GM18520 (cell line): Measurements from ENCODE around the gene MMP24.

Experiments
- ATAC-seq: cut with Tn5 transposase; IDR thresholded peaks from one replicate; pipeline ENCODE4 v1.9.1; 2021; ENCODE audit not compliant: unreplicated experiment

Gene MMP24

GRCh38 chr20:35277127-35277526 lies 50.6 kb downstream of the MMP24 start:
- no peak for ATAC-seq

DNA sequence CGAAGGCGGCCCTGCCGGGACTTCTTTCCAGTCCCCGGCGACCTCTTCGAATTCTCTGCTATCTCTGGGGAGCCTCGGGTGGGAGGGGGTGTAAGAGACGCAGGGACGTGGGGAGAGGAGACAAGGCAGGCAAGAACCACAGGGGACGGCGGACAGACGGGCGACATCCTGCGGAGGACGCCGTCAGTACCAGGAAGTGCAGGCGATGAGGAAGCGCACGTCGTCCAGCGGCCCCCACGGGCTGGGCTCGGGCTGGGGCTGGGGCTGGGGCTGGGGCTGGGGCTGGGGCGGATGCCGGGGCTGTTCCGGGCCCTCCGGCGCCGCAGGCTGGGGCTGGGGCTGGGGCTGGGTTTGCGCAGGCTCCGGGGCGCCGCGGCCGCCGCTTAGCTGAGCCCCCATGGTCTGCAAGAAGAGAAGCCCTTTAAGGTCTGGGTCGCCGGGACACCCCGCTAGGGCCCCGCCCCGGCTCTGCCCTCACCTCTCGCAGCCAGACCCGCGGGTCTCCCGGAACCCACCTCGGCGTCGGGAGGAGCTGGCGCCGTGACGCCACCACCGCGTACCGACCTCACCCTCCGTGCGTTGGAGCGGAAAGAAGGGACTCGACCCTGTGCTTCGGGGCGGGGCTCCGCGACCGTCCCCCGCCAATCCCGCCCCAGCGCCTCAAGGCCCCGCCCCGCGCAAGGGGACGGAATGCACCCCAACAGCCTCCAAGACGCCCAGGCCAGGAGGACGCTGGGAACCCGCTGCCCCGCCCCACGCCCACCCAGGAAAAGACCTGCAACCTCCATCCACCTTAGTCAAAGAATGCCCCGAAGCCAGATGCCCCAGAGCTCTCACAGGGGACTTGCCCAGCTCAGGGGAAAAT lies 51.3 kb downstream of the MMP24 start, which contains the start of gene MMP24OS:
TSS of gene MMP24OS (minus strand) at position 592 of the 865 bp plus-strand sequence. CDS start at position 399, 193 bp downstream.
- peak; percentile 71 for ATAC-seq

DNA sequence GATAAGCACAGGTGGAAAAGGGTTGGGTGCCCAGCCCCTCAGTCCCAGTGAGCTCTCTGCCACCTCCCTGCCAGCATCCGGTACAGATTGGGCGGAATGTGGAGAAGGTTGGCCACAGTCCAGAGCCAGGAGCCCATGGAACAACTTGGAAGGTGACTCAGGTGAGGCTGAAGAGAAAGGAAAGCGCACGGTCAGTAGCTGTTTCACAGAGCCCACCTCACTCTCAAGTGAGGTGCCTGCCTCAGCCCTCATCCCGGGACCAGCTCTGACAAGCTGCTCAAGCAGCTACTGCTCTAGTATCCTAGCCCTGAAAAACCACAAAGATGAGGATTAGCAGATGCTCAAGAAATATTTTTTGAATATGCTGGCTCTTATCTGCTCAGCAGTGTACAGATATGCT lies 52.5 kb downstream of the MMP24 start:
- ATAC-seq: no peak

DNA sequence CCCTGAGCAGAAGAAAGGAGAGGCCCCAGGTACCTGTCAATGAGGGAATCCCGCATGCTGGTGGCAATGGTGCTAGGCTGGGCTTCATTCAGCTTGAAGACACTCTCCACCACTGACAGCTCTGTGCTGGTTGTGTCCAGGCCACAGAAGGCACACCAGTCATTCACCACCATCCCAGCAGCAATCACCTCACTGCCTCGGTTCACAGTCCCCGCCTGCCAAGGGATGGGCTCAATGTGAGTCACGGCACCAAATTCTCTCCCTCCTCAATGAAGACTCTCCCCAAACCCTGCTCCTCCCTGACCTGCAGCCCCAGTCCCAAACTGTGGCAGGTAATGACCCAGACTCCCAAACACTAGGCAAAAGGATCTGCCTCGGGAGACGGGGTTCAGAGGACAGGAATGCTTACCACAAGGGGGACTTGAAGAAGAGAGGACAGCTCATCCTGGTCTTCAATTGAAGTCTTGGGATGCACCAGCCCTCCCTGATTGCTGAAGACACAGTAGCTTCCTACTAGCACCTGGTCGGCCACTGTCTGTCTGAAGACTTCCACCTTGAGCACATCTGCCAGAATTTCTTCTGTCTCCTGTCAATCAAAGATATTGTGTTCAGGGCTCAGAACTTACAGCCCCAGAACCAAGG lies 53.2 kb downstream of the MMP24 start:
- ATAC-seq: no peak

GRCh38 chr20:35280523-35280922 lies 54.0 kb downstream of the MMP24 start:
- no peak for ATAC-seq

DNA sequence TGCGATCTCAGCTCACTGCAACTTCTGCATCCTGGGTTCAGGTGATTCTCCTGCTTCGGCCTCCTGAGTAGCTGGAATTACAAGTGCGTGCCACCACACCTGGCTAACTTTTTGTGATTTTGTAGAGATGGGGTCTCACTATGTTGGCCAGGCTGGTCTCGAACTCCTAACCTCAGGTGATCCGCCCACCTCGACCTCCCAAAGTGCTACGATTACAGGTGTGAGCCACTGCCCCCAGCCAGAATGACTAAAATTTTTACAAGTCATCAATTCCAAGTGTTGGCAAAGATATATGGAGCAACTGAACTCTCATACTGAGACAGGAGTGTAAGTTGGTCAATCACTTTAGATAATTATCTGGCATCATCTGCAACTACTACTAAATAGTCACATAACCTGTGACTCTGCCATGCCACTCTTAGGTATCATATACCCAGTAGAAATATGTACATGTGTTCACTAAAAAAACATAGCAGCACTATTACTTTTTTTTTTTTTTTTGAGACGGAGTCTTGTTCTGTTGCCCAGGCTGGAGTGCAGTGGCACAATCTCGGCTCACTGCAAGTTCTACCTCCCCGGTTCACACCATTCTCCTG lies 55.1 kb downstream of the MMP24 start:
- no peak for ATAC-seq

GRCh38 chr20:35283441-35284266 lies 57.2 kb downstream of the MMP24 start:
- no peak for ATAC-seq

GRCh38 chr20:35284267-35284991 lies 57.9 kb downstream of the MMP24 start, which contains the start of gene EIF6:
TSS of gene EIF6 (minus strand) at chr20:35284772. CDS start at chr20:35284487, 285 bp downstream.
- ATAC-seq: peak; percentile 59

- ATAC-seq: no peak
Measured at GRCh38 chr20:35284992-35285805, 58.7 kb downstream of the MMP24 start.

GRCh38 chr20:35285806-35286076 lies 59.3 kb downstream of the MMP24 start:
- ATAC-seq: no peak

DNA sequence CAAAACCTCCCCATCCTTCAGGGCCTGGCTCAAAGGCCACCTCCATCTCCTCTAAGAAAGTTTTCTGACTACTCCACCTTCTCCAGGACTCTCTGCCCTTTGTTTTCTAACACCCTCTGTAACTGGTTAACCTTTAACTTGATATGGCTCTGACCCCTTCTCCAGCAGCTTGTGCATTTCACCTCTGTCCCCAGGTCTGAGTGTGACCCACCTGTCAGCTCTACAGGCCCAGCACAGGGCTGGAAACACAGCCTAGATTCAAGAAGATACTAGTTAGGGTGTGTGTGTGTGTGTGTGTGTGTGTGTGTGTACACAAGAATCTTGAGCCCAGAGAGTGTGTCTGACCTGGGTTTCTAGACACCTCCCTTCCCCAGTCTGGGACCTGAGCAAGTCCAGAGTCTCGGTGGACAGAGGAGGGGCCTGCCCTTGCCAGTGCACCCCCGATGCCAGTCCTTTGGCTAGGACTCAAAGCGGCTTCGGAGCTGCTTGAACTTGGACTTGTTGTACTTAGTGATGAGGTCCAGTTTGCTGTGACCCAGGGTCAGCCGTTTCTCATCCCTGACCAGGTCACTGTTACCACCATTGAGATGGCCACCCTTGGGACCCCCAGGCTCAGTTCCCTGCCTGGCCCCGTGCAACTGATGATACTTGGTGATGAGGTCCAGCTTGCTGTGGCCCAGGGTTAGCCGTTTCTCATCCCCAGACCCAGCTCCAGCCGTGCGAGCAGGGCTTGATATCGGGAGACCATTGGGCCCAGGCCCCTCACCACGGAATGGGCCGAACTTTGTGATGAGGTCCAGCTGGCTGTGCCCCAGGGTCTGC lies 59.8 kb downstream of the MMP24 start:
- ATAC-seq: no peak

- no peak for ATAC-seq
Measured at GRCh38 chr20:35286899-35287508, 60.5 kb downstream of the MMP24 start.

GRCh38 chr20:35287509-35288324 lies 61.2 kb downstream of the MMP24 start:
- no peak for ATAC-seq

- no peak for ATAC-seq
Measured at GRCh38 chr20:35288325-35289060, 62.0 kb downstream of the MMP24 start.

DNA sequence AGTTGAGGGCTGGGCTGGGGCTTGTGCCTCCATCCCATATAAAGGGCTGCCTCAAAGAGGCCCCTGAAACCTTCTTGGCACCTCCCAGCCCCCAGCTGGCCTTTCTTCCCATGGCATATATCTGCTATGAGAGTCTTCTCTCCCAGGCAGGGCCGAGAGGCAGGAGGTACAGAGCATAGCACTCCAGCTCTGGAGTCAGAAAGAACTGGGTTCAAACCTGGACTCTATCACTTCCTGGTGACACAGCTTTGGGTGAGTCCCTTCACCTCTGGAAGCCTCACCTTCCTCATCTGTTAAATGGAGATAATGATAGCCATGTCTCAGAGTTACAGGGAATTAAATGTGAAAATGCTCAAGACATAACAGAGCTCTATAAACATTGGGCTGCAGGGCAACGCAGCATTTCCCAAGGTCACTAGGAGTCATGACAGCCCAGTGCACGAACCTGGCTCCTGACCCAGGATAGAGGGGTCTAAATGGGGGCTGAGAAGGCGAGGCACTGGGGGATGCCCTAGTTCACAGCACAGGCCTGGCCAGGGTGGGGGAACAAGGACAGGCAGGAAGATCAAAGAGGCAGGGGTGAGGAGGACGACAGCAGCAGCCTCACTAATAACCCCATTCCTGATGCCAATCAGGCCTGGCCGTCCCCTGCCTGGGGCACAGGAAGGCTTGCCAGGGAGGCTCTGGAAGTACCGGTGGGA lies 63.8 kb downstream of the MMP24 start:
- no peak for ATAC-seq

- ATAC-seq: no peak
Measured at GRCh38 chr20:35290887-35291417, 64.5 kb downstream of the MMP24 start.
